Medulla oblongata (tissue), 1 donor: ENCODE results near the gene TOP2B.

ENCODE experiments used
- DNase-seq: peaks from one replicate; pipeline ENCODE4 v3.0.0-alpha.2; 2015; ENCODE audit errors: extremely low spot score

The TOP2B gene

GRCh38 chr3:25620493-25620892, 44.2 kb downstream of the TOP2B start:
- no peak for DNase-seq

GRCh38 chr3:25619382-25619781, 45.3 kb downstream of the TOP2B start:
- DNase-seq = no peak

GRCh38 chr3:25618028-25618427, 46.7 kb downstream of the TOP2B start:
- no peak for DNase-seq

- DNase-seq = no peak
Observed at GRCh38 chr3:25611193-25611592, 53.5 kb downstream of the TOP2B start.

- DNase-seq = no peak
Observed at GRCh38 chr3:25610779-25611178, 53.9 kb downstream of the TOP2B start.

- DNase-seq = no peak
Observed at GRCh38 chr3:25610167-25610566, 54.5 kb downstream of the TOP2B start.

GRCh38 chr3:25604107-25604805, 60.5 kb downstream of the TOP2B start:
- DNase-seq = no peak

GRCh38 chr3:25603703-25604102, 61.0 kb downstream of the TOP2B start:
- DNase-seq = no peak

- no peak for DNase-seq
Observed at GRCh38 chr3:25597535-25598101, 67.1 kb downstream of the TOP2B start.

- peak; percentile 77 for DNase-seq
Observed at GRCh38 chr3:25594007-25594502, 70.7 kb downstream of the TOP2B start.

- no peak for DNase-seq
Observed at GRCh38 chr3:25593001-25593400, 71.7 kb downstream of the TOP2B start.

- peak; percentile 23 for DNase-seq
Observed at GRCh38 chr3:25592510-25592968, 72.2 kb downstream of the TOP2B start.

- DNase-seq = no peak
Observed at GRCh38 chr3:25589783-25590258, 74.9 kb downstream of the TOP2B start.

- DNase-seq = no peak
Observed at GRCh38 chr3:25589104-25589782, 75.5 kb downstream of the TOP2B start.

GRCh38 chr3:25588441-25589103, 76.1 kb downstream of the TOP2B start:
- no peak for DNase-seq

GRCh38 chr3:25587975-25588374, 76.7 kb downstream of the TOP2B start:
- DNase-seq = no peak

- DNase-seq = no peak
Observed at GRCh38 chr3:25587526-25587925, 77.2 kb downstream of the TOP2B start.

GRCh38 chr3:25587094-25587493, 77.6 kb downstream of the TOP2B start:
- no peak for DNase-seq

GRCh38 chr3:25586553-25586952, 78.2 kb downstream of the TOP2B start:
- DNase-seq = no peak

- DNase-seq = no peak
Observed at GRCh38 chr3:25586167-25586505, 78.6 kb downstream of the TOP2B start.

- DNase-seq = no peak
Observed at GRCh38 chr3:25585361-25586166, 79.1 kb downstream of the TOP2B start.
